ENCODE data around the gene TLE1.

Gene TLE1

DNA sequence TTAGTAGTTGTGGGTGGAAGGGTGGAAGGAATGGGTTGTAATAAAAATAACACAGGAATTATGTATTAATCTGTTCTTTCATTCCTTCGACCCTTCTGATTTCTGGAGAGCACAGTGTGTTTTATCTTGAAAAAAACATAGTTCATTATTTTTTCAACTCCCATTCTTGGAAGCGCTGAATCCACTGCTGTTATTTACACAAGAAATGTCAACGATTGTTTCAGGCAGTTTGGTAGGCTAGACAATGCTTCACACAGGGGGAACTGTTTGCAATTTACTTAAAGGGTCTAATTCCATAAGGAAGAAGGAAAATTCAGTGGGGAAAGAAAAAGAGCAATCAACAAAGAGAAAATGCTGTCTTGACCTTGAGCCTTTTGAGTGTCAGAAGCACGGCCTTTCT, 142.9 kb downstream of the TLE1 start:
- no peak overlapping the region for H3K4me3 ChIP-seq (ENCODE audit: low read depth, low read length)
- in situ Hi-C loops (cut with HindIII; ENCODE audit: low sequenced_read_pairs) = no loop called here
- TF ChIP-seq, protein P1, sequence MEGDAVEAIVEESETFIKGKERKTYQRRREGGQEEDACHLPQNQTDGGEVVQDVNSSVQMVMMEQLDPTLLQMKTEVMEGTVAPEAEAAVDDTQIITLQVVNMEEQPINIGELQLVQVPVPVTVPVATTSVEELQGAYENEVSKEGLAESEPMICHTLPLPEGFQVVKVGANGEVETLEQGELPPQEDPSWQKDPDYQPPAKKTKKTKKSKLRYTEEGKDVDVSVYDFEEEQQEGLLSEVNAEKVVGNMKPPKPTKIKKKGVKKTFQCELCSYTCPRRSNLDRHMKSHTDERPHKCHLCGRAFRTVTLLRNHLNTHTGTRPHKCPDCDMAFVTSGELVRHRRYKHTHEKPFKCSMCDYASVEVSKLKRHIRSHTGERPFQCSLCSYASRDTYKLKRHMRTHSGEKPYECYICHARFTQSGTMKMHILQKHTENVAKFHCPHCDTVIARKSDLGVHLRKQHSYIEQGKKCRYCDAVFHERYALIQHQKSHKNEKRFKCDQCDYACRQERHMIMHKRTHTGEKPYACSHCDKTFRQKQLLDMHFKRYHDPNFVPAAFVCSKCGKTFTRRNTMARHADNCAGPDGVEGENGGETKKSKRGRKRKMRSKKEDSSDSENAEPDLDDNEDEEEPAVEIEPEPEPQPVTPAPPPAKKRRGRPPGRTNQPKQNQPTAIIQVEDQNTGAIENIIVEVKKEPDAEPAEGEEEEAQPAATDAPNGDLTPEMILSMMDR (IDR thresholded peaks at IDR 0.05; ENCODE audit: low read depth, low read length, missing control alignments) = no peak

DNA sequence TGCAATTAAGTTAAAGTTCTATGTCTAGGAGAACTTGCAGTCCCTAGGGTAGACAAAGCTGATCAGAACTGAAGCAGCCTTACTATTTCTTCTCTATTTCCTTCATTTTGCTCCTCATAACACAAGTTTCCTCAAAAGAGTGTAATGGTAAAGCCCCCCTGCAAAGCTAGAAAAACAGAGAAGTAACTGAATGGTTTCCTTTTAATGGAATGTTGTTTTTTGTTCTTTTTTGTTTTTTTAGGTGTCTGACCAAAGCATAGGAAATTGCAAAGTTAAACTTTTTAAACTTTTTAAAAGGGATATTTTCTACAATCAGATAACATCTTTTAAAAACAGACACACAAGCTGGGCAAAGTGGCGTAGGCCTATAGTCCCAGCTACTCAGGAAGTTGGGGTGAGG, 145.7 kb downstream of the TLE1 start:
- H3K4me3 ChIP-seq (ENCODE audit: low read depth, low read length) = no peak overlapping the region
- no peak for DNase-seq (ENCODE audit: low read depth)

More for the DNA sequence above, 142.9 kb downstream of the TLE1 start:
- DNase-seq (ENCODE audit: low read depth) = no peak

GRCh38 chr9:81542118-81542889, 147.0 kb downstream of the TLE1 start:
- DNase-seq (ENCODE audit: low read depth) = no peak
- no peak overlapping the region for H3K4me3 ChIP-seq (ENCODE audit: low read depth, low read length)
- in situ Hi-C loops (cut with HindIII; ENCODE audit: low sequenced_read_pairs) = no loop called here
- TF ChIP-seq, protein P1 (IDR thresholded peaks at IDR 0.05; ENCODE audit: low read depth, low read length, missing control alignments) = no peak

More for the DNA sequence above, 145.7 kb downstream of the TLE1 start:
- in situ Hi-C loops (cut with HindIII; ENCODE audit: low sequenced_read_pairs) = no loop called here
- TF ChIP-seq, protein P1 (IDR thresholded peaks at IDR 0.05; ENCODE audit: low read depth, low read length, missing control alignments) = no peak

DNA sequence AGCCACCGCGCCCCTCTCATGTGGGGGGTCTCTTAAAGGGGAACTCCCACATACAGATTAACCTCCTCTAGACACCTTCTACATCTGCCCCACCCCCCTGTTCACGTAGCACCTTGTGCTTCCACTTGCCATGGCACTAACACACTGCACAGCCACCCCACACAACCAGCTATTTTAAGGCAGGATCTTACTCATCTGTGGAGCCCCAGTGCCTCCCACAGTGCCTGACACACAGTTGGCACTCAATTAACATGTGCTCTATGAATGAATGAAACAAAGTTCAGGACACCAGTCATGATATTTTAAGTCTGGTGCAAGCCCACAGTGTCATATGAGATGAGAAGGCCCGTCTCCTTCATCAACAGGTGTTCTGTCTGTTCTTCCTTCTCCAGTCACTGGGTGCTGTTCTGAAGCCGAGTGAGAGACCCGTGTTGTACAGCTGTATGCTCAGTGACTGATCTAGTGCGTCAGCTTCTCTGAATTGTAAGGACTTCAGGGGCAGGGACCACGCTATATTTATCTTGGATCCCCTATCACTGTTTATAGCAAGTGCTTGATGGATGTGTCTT, 149.1 kb downstream of the TLE1 start:
- in situ Hi-C loops (cut with HindIII; ENCODE audit: low sequenced_read_pairs) = no loop called here

GRCh38 chr9:81539317-81539716, 150.0 kb downstream of the TLE1 start:
- TF ChIP-seq, protein P1 (IDR thresholded peaks at IDR 0.05; ENCODE audit: low read depth, low read length, missing control alignments) = no peak
- in situ Hi-C loops (cut with HindIII; ENCODE audit: low sequenced_read_pairs) = no loop called here
- H3K4me3 ChIP-seq (ENCODE audit: low read depth, low read length) = no peak overlapping the region
- DNase-seq (ENCODE audit: low read depth) = no peak

More for the DNA sequence above, 149.1 kb downstream of the TLE1 start:
- no peak overlapping the region for H3K4me3 ChIP-seq (ENCODE audit: low read depth, low read length)
- TF ChIP-seq, protein P1 (IDR thresholded peaks at IDR 0.05; ENCODE audit: low read depth, low read length, missing control alignments) = no peak
- DNase-seq (ENCODE audit: low read depth) = no peak

GRCh38 chr9:81538890-81539289, 150.5 kb downstream of the TLE1 start:
- TF ChIP-seq, protein P1 (IDR thresholded peaks at IDR 0.05; ENCODE audit: low read depth, low read length, missing control alignments) = no peak
- in situ Hi-C loops (cut with HindIII; ENCODE audit: low sequenced_read_pairs) = no loop called here
- no peak overlapping the region for H3K4me3 ChIP-seq (ENCODE audit: low read depth, low read length)
- no peak for DNase-seq (ENCODE audit: low read depth)

All from astrocyte of the cerebellum (primary cell).